Motor neuron (in vitro differentiated cells): ENCODE results near the gene PDZK1IP1. TPM values are rescaled to one million over a fixed set of nuclear protein-coding genes. Genes with fewer than 3 reads are reported as not detected.

Source experiments
- ATAC-seq, 8 experiments: fragments of 200-7000 bp; cut with Tn5 transposase; replicated peaks in 6 of 8; 2 replicates each; pipeline ENCODE4 v1.8.0; 2021; ENCODE audit warnings: mild to moderate bottlenecking in 8 of 8, moderate library complexity in 8 of 8
- H3K27ac ChIP-seq, 2 donors: fragments of 250-450 bp; sonication (Bioruptor Pico); 2 replicates each; pipeline ENCODE4 v1.9.0; 2021; ENCODE audit warnings: antibody characterized with exemption in 2 of 2, mild to moderate bottlenecking in 2 of 2, moderate library complexity in 1 of 2
- H3K4me1 ChIP-seq, 2 donors: fragments of 250-450 bp; sonication (Bioruptor Pico); replicated peaks in 1 of 2; 2 replicates each; pipeline ENCODE4 v1.6.1; 2021; ENCODE audit warnings: antibody characterized with exemption in 2 of 2, mild to moderate bottlenecking in 2 of 2, moderate library complexity in 1 of 2
- H3K4me3 ChIP-seq, 5 donors: fragments of 250-450 bp; sonication (Bioruptor Pico); 2 replicates each; pipeline ENCODE4 v1.9.0; 2021; ENCODE audit warnings: antibody characterized with exemption in 5 of 5, mild to moderate bottlenecking in 5 of 5, moderate library complexity in 4 of 5
- WGBS, 10 experiments: fragments of 450-650 bp; shearing (Covaris generic); methylation state at CpG; one replicate each; pipeline ENCODE4 v1.0.0; 2022; 5-methylcytosine and 5-hydroxymethylcytosine counted together
- in situ Hi-C, 9 experiments: fragments of 400-800 bp; cut with MboI; loops; one replicate each; pipeline ENCODE4 v1.15.0; 2021; ENCODE audit warnings: low sequenced_read_pairs in 9 of 9, low pct_unique_long_range_greater_than_20kb in 2 of 9; ENCODE audit not compliant: unreplicated experiment in 9 of 9
- total RNA-seq, 8 experiments: library from RNA; unstranded; fragments of 300-600 nt; gene quantifications; 2 replicates each; pipeline versions ENCODE4 v1.2.3 to v1.2.4, GENCODE V29; 2022

Gene PDZK1IP1
- total RNA-seq, 8 experiments from 2014 or later, result 0.71 to 3.2 (median 1.0) TPM; not detected in 5

DNA sequence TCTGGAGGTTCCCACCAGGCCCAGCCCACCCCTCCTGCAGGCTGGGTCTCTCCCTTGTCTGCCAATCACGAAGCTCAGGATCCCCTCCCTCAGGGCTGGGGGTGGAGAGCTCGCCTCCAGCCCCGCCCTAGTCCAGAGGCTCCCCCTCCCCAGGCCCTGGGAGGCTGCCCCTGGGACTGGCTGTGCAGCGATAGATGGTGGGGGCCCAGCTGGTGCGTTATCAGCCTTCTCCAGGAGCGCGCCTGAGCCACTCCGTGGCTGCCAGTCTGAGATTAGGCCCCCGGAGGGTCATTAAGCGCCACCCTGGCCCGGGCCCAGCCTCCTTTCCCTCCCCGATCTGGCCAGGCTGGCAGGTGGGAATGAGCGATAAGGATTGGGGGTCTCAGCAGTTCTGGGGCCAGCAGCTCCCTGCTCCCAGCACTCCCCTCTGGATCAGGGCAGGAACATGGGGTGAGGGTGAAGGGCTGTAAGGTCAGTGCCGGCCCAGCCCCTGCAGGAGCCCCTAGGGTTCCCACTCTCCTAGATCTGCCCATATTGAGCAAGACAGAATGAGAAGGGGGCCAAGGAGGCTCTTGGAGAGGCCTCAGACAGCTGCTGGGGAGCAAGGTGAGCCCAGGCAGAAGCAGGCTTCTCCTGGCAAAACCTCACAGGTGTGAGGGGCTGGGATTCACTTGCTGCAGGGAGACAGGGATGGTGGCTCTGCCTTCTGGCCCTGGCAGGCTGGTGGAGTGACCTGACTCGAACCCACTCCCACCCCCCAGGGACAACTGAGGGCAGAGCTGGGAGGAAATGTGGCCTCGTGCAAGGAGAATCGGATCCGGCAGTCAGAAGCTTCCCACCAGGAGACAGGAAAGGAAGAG lies 8.5 kb downstream of the PDZK1IP1 start:
- in situ Hi-C loops, result loop anchor here in 6 of 9 experiments (10.0 to 25.0 kb wide), 6 partner anchors 83 to 806 kb away; partner anchors contain the start of genes FOXE3 (in 2 of the 6), FOXD2 (in 1 of the 6) and TRABD2B (in 1 of the 6)
- Histone ChIP-seq H3K4me3 (no peak overlapping the region), H3K4me1 (no peaks in the 10 kb centered on the region), H3K27ac (no peak overlapping the region)
- 50 to 71% (median 60%) methylated on average over 1 to 4 of the region's 18 CpGs; no CpG with 5 or more reads in 5 of the 10 experiments for WGBS, 10 experiments
- no peak for ATAC-seq

- WGBS, 10 experiments, result 13 to 100% (median 63%) methylated on average over 1 to 3 of the region's 3 CpGs; no CpG with 5 or more reads in 1 of the 10 experiments
- H3K4me1 ChIP-seq, result no peaks in the 10 kb centered on the region
- H3K4me3 ChIP-seq, result no peak overlapping the region
- no peak for ATAC-seq
- in situ Hi-C loops, result loop anchor here in 6 of 9 experiments (10.0 to 25.0 kb wide), 6 partner anchors 84 to 807 kb away; partner anchors contain the start of genes FOXE3 (in 2 of the 6), FOXD2 (in 1 of the 6) and TRABD2B (in 1 of the 6)
- H3K27ac ChIP-seq, result no peak overlapping the region
Measured at GRCh38 chr1:47180603-47181094, 9.2 kb downstream of the PDZK1IP1 start.

- ATAC-seq, result no peak
- H3K4me1 ChIP-seq, result no peaks in the 10 kb centered on the region
- in situ Hi-C loops, result loop anchor here in 6 of 9 experiments (10.0 to 25.0 kb wide), 7 partner anchors 85 to 807 kb away; partner anchors contain the start of genes FOXE3 (in 2 of the 6), FOXD2 (in 1 of the 6) and TRABD2B (in 1 of the 6)
- no peak overlapping the region for H3K27ac ChIP-seq
- H3K4me3 ChIP-seq, result no peak overlapping the region
- WGBS, 10 experiments, result 81 to 100% (median 100%) methylated on average over 1 to 2 of the region's 3 CpGs; no CpG with 5 or more reads in 7 of the 10 experiments
Measured at GRCh38 chr1:47179988-47180563, 9.8 kb downstream of the PDZK1IP1 start.

DNA sequence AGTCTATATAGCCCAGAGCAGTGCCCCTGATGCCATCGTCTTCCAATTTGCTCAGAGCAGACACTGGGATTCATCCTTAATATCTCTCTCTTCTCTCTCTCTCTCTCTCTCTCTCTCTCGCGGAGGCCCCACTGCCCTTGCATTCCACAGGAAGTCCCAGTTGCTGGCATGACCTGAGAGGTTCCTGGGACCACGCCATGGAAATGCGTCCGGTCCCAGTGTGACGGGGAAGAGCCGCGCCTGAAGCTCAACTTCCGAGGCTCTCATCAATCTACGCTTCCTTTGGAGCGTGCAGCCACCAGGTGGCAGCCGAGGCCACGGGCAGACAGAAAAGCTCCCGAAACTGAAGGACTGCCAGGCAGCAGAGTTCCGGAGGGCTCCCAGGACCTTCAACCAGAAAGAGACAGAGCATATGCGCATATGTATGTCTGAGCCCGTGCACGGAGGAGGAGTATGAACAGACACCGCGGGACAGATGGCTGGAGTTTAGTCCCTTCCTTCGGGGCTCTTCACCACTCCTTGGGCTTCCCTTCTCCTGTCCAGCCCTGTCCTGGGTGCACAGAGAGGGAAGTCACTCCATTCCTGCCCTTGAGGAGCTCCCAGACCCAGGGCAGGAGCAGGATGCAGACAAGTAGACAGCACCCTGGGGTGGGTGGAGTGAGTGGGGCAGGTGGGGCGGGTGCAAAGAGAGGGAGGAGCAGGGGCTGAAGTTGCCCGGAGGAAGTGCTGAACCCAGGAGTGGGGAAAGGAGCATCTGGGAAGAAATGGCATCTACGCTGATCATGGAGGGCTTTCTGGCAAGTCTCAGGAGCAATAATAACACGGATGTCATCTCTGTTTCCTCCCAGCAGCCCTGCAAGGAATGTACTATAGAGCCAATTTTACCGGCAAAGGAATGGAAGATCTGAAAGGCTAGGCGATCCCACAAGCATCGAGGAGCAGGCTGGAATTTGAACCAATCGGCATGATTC lies 10.5 kb downstream of the PDZK1IP1 start:
- WGBS, 10 experiments, result 0 to 67% (median 19%) methylated on average over 2 to 14 of the region's 30 CpGs; no CpG with 5 or more reads in 2 of the 10 experiments
- Histone ChIP-seq H3K4me3 (peak overlapping the region; percentile 3 to 30 (median 17)), H3K27ac (no peak overlapping the region), H3K4me1 (no peaks in the 10 kb centered on the region)
- in situ Hi-C loops, result loop anchor here in 6 of 9 experiments (10.0 to 25.0 kb wide), 6 partner anchors 85 to 808 kb away; partner anchors contain the start of genes FOXE3 (in 2 of the 6), FOXD2 (in 1 of the 6) and TRABD2B (in 1 of the 6)
- ATAC-seq, result peak; percentile 79 to 95 (median 88)

DNA sequence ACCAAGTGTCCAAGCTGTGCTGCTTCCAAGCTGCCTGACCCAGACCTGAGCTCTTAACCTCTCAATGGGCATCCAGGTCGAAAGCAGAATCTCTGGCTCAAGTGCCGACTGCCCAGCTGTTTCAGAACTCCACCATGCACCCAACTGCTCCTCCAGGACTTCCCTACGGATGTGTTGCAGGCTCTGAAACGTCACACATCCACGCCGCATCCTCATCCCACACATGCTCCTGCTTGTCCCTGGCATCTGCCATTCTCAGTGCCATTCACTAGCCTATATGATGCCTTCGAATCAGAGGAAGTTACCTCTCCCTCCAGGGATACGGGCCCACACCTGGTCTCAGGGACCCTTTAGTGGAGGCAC lies 11.2 kb downstream of the PDZK1IP1 start:
- Histone ChIP-seq H3K4me1 (no peaks in the 10 kb centered on the region), H3K27ac (no peak overlapping the region), H3K4me3 (no peak overlapping the region)
- no peak for ATAC-seq
- in situ Hi-C loops, result loop anchor here in 6 of 9 experiments (10.0 to 25.0 kb wide), 6 partner anchors 84 to 809 kb away; partner anchors contain the start of genes FOXE3 (in 2 of the 6), FOXD2 (in 1 of the 6) and TRABD2B (in 1 of the 6)
- WGBS, 10 experiments, result 83 to 96% (median 93%) methylated on average over 2 to 8 of the region's 8 CpGs; no CpG with 5 or more reads in 5 of the 10 experiments

DNA sequence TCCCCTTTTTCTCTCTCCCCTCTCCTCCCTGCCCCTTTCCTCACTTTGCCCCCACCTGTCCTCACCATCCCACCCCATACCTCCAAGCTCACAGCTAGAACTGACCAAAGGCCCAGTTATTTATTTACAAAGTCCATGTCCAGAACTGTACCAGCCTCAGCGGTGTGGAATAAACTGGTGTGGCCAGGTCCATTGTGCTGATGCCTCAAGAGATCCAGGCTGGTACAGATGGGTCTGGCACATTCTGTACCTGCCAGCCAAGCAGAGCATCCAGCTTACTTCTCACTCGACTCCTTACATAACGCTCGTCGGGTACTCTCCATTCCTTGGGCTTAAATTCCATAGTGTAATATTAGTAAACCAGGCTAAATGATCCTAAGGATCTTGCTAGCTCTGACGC lies 11.8 kb downstream of the PDZK1IP1 start:
- H3K4me3 ChIP-seq, result no peak overlapping the region
- ATAC-seq, result no peak
- no peaks in the 10 kb centered on the region for H3K4me1 ChIP-seq
- in situ Hi-C loops, result loop anchor here in 6 of 9 experiments (10.0 to 25.0 kb wide), 6 partner anchors 83 to 809 kb away; partner anchors contain the start of genes FOXE3 (in 2 of the 6), FOXD2 (in 1 of the 6) and TRABD2B (in 1 of the 6)
- WGBS, 10 experiments, result 51 to 98% (median 87%) methylated on average over 4 to 6 of the region's 6 CpGs; no CpG with 5 or more reads in 3 of the 10 experiments
- H3K27ac ChIP-seq, result no peak overlapping the region

DNA sequence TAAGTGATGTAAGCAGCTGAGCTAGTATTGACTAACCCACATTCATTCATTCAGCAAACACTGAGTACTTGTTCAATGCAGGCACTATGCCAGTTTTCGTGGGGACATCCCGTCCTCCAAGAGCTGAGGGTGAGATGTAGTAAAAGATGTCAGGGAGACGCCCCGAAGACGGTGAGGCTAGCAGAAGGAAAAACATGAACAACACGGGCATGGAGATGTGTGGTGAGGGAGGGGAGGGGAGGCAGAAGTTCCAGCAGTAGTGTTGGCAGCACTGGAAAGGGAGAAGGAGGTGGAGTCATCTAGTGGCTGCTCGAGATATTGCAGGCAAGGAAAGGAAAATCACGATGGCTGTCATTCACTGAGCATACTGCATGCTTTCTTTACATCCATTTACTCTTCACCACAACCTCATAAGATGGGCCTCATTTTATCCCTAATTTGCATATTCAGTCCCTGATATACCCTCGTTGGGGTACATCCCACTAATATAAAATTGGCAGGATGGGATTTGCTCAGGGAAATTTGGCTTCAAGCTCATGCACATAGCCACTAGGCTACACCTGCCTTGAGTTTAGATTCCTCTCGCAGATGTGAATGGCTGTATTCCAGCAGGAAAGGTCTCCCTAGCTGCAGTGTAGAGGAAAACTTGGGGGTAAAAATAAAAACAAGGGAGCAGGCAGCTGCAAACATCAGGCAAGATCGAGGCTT lies 14.5 kb downstream of the PDZK1IP1 start:
- in situ Hi-C loops, result loop anchor here in 6 of 9 experiments (10.0 to 25.0 kb wide), 6 partner anchors 81 to 812 kb away; partner anchors contain the start of genes FOXE3 (in 2 of the 6), FOXD2 (in 1 of the 6) and TRABD2B (in 1 of the 6)
- peak; percentile 8 to 56 (median 50) for ATAC-seq
- no peaks in the 10 kb centered on the region for H3K4me1 ChIP-seq
- 4 to 40% (median 17%) methylated on average over 1 to 10 of the region's 11 CpGs for WGBS, 10 experiments
- no peak overlapping the region for H3K4me3 ChIP-seq
- H3K27ac ChIP-seq, result no peak overlapping the region

DNA sequence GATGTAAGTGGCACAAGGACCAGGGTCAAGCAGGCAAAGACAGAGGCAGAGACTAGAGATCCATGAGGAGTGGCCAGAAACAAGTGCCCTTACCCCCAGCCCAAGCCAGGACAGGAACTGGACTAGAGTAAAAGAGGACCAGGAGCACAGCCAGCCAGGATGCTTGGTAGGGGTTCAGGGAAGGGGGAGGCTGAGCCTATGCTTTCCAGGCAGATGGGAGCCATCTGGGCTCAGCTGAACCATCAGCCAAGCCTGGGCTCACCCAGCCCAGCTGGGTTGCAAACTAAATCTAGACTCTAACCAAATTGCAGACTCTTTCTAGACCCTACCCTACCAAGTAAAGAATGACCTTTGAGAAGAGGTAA lies 15.2 kb downstream of the PDZK1IP1 start:
- no peak overlapping the region for H3K4me3 ChIP-seq
- no peak for ATAC-seq
- in situ Hi-C loops, result loop anchor here in 6 of 9 experiments (10.0 to 25.0 kb wide), 6 partner anchors 80 to 813 kb away; partner anchors contain the start of genes FOXE3 (in 2 of the 6), FOXD2 (in 1 of the 6) and TRABD2B (in 1 of the 6)
- no peak overlapping the region for H3K27ac ChIP-seq
- H3K4me1 ChIP-seq, result no peaks in the 10 kb centered on the region

GRCh38 chr1:47172782-47173181 lies 17.1 kb downstream of the PDZK1IP1 start:
- in situ Hi-C loops, result loop anchor here in 1 of 9 experiments (10.0 kb wide), 1 partner anchor 78 kb away; no protein-coding TSS in a partner anchor
- H3K4me3 ChIP-seq, result no peak overlapping the region
- no peaks in the 10 kb centered on the region for H3K4me1 ChIP-seq
- H3K27ac ChIP-seq, result no peak overlapping the region
- ATAC-seq, result no peak
- WGBS, 10 experiments, result 48 to 100% (median 68%) methylated on average over 1 to 5 of the region's 5 CpGs; no CpG with 5 or more reads in 5 of the 10 experiments

- Histone ChIP-seq H3K4me1 (no peaks in the 10 kb centered on the region), H3K27ac (no peak overlapping the region), H3K4me3 (no peak overlapping the region)
- ATAC-seq, result no peak
- in situ Hi-C loops, result no loop called here
Measured at GRCh38 chr1:47164552-47164951, 25.3 kb downstream of the PDZK1IP1 start.

GRCh38 chr1:47161298-47162040 lies 28.4 kb downstream of the PDZK1IP1 start:
- Histone ChIP-seq H3K27ac (no peak overlapping the region), H3K4me3 (no peak overlapping the region), H3K4me1 (no peaks in the 10 kb centered on the region)
- WGBS, 10 experiments, result 0 to 80% (median 44%) methylated on average over 1 to 5 of the region's 5 CpGs; no CpG with 5 or more reads in 2 of the 10 experiments
- no peak for ATAC-seq
- in situ Hi-C loops, result no loop called here
